Hematopoietic multipotent progenitor cell treated with erythropoietin and hydrocortisone succinate and interleukin-3 and kit ligand, for 8 days (in vitro differentiated cells): ENCODE measurements around the gene PPM1F.
"Not testable (repeated sequence)": the region's sequence is repeated elsewhere in the genome, so short reads cannot be mapped to it uniquely, and the experiment has no call there.

Experiments used
- DNase-seq: peaks from one replicate; pipeline ENCODE4 v3.0.0-alpha.2; 2015

PPM1F gene

DNA sequence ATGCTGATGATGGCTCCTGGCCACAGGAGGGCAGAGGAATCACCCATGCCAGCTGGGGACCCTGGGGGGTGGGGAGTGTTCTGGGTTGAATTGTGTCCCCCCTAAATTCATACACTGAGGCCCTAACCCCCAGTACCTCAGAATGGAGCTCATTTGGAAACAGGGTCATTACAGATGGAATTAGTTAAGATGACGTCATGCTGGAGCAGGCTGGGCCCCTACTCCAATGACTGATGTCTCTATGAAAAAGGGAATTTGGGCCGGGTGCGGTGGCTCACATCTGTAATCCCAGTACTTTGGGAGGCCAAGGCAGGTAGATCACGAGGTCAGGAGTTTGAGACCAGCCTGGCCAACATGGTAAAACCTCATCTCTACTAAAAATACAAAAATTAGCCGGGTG, 12.7 kb downstream of the PPM1F start:
- DNase-seq: not testable (repeated sequence)

DNA sequence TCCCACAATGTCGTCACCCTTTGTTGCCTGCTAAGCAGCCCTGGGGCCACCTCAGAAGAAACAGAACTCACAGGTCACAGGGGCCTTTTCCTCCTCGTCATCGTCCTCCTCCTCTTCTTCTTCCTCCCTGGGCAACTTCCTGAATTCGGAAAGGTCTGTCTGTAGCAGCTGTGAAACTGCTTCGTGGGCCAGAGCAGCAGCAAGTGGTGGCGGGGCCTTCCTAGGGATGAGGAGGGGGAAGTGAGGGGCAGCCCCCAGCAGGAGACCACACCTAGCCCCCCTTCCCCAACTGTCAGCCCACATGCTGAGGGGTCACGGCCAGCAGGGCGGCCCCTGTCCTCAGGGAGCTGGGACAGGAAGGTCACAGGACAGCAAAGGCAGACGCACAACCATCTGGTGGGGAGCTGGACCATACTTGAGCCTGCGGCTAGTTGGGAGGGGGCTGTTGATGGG, 13.2 kb downstream of the PPM1F start:
- no peak for DNase-seq

DNA sequence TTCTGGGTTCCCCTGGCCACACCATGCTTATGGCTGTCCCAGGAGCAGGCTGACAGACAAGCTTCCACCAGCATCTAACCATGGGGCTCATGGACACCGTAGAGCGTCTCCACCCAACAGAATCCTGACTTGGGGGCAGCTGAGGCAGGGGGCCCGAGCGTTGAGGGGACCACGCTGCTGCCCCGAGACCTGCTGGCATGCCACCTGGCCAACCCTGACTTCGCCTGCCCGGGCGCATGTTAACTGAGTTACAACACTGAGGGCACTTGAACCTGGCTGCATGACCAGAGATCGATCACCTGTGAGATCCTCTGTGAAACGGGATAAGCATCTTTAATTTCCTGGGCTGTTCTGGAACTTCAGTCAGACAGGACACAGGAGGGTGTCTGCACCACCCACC, 13.7 kb downstream of the PPM1F start:
- DNase-seq: no peak

GRCh38 chr22:21938071-21938822, 14.4 kb downstream of the PPM1F start:
- DNase-seq: peak; percentile 88

DNA sequence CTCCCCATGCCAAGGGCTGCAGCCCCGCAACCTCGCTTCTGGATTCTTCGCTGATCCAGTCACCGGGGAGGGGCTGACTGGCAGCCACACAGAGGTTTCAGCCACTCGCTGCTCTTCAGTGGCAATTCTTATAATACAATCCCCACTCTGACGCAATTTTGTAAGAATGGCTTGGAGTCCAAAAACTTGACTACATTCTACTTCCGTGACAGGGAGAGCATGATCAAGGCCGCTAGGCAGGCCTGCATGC, 14.9 kb downstream of the PPM1F start:
- no peak for DNase-seq

DNA sequence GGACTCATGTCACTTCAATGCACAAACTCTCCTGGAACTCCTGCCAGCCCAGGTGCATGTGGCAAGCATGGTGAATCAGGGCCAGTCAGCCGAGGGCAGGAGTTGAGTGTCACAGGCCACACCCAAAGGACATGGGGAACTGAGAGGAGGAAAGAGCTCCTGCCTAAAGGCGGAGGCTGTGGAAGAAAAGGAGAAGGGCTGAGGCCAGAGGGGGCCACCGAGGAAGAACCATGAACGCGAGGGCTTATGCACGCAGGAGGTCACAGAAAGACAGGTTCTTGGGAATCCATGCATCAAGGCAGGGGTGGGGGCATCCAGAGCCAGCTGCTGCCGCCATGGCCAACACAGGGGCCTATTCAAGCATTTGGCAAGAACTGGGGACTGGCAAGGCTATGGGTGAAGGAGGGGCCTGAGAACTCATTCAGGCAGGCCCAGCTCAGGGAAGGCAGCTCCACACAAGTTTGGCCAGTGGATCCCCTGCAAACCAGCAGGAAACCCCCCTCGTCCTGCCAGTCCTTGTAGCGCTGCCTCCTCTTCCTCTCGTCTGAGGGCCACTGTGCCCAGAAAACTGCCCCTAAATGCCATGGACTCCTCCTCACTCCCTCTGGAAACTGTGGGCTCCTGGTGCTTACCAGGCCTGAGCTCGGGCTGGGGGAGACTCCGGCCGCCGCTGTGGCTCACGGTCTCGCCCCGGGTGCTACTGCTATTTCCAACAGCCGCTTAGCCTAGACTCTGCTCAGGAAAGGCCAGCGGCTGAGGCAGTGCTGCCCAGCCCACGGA, 15.4 kb downstream of the PPM1F start:
- no peak for DNase-seq

DNA sequence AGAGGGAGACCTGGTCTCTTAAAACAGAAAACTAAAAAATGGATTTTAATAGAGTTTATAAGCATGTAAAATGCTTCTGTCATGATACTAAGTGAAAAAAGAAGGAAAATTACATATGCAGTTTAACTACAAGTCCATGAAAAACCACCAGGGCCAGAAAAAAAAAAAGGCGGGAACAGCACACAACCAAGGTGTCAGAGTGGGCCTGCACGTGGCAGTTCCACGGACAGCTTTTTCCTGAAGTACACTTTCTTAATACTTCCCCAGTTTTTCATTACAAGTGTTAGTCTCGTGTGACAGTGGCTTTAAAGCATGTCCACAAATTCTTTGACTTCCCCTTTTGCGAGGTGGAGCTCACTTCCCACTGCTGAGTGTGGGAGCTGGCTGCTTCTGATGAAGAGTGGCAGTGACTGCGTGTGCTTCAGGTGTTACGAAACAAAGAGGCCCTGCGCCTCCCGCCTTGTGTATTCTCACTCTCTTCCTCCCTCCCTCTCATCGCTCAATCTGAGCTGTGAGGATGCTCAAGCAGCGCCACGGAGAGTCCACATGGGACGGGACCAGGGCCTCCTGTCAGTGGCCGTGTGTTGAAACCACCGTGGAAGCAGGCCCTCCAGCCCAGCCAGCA, 16.4 kb downstream of the PPM1F start:
- DNase-seq: peak; percentile 13

DNA sequence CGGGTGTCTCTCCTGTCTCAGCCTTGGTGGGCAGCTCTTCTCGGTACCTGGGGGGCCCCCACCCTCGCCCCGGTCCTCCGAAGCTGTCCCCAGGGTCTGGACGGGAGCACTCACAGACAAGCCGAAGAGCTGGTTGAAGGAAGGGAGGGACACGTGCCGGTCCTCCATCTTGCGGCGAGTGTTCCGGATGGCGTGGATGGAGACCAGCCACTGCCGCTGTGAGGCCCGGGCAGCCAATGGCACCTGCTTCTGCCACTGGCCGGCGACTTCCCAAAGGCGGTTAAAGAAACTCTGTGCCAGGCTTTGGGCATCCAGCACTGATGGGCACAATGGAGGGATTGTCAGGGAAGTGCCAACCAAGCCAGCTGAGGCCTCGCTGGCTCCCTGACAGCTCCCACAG, 18.7 kb downstream of the PPM1F start:
- no peak for DNase-seq

GRCh38 chr22:21933413-21933812, 19.2 kb downstream of the PPM1F start:
- DNase-seq: no peak

GRCh38 chr22:21932347-21932746, 20.3 kb downstream of the PPM1F start:
- no peak for DNase-seq

GRCh38 chr22:21931056-21931455, 21.6 kb downstream of the PPM1F start:
- DNase-seq: no peak

DNA sequence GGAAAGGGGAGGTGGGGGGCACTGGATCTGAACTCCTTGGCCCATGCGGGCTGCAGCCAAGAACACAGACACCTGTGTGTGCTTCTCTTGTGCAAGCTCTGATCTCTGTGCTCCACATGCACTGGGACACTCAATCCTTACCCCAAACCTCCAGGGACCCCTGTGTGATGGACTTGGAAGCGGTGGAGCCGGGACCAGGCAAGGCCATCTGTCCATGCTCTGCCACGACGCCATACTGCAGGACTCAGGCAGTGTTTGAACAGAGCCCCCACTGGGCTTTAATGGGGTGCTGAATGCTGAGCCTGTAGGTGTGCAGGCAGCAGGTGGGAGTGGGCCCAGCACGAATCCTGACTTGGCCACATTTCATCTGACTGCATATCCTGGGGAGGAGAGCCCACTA, 23.4 kb downstream of the PPM1F start:
- no peak for DNase-seq

DNA sequence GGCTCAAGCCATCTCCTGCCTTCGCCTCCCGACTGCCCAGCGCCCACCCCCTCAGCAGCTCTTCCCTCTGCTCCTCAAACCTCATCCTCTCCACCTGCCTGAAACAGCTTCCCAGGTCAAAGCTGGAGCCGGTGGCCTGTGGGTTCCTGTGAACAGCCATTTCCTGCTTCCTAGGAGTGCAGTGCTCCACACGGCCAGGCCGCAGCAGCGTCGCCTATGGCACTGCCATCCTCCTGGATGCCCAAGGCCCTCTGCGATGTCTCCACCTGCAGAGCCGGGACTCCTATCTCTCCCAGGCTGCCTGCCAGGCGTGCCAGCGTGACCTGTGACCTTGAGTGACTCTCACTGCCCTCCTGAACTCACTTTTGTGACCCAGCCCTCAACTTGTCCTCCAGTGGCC, 24.6 kb downstream of the PPM1F start:
- no peak for DNase-seq

GRCh38 chr22:21927174-21927823, 25.3 kb downstream of the PPM1F start:
- DNase-seq: no peak

DNA sequence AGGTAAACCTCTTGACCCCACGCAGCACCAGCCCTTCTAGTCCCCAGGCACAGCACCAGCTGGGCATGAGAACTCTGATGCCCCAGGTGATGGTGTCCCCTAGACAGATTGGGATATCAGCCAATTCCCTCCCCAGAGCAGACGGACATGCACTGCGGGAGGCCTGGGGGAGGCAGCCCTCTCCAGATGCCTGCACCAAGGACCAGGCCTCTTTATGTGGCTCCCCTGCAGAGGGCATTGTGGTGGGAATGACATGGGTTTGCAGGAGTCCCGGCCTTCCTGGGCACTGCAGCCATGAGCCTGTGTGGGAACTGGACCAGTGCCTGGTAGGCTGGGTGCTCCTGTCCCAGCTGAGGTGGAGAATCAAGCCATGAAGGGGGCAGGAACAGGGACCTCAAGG, 25.9 kb downstream of the PPM1F start:
- DNase-seq: no peak

DNA sequence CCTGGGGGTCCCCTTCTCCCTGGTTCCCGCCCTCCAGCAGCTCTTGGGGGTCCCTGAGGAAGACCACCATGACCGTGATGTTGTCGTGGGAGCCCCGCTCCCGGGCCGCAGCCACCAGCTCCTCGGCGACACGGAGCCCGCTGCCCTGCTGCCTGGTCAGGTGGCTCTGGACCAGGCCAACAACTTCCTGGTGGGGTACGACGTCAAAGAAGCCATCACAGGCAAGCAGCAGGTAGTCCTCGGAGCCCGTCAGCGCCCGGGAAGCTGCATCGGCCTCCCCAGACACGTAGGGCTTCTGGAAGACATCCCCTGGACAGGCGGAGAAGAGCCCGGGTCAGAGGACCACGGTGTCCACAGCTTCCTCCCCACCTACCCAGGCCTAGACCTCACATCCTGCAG, 29.5 kb downstream of the PPM1F start:
- no peak for DNase-seq

GRCh38 chr22:21922370-21923162, 30.1 kb downstream of the PPM1F start:
- no peak for DNase-seq

DNA sequence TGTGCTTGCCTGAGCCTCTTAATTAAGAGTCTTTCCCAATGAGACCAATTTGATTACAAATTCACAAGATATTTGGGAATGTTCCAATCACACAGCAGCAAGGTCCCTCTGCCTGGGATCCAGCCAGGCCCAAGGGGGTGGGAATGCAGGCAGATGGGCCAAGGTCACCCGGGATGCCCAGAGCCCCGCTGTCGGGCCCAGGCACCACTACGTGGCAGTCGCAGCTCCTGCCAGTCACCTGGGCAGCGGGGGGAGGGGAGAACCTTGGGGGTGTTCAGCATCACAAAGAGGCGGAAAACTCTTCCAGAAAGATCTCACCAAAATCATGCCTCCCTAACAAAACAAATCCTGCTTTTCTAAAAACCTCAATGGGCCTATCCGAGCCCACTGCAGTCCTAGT, 30.9 kb downstream of the PPM1F start:
- DNase-seq: no peak

- no peak for DNase-seq
Measured at GRCh38 chr22:21921184-21921721, 31.4 kb downstream of the PPM1F start.

DNA sequence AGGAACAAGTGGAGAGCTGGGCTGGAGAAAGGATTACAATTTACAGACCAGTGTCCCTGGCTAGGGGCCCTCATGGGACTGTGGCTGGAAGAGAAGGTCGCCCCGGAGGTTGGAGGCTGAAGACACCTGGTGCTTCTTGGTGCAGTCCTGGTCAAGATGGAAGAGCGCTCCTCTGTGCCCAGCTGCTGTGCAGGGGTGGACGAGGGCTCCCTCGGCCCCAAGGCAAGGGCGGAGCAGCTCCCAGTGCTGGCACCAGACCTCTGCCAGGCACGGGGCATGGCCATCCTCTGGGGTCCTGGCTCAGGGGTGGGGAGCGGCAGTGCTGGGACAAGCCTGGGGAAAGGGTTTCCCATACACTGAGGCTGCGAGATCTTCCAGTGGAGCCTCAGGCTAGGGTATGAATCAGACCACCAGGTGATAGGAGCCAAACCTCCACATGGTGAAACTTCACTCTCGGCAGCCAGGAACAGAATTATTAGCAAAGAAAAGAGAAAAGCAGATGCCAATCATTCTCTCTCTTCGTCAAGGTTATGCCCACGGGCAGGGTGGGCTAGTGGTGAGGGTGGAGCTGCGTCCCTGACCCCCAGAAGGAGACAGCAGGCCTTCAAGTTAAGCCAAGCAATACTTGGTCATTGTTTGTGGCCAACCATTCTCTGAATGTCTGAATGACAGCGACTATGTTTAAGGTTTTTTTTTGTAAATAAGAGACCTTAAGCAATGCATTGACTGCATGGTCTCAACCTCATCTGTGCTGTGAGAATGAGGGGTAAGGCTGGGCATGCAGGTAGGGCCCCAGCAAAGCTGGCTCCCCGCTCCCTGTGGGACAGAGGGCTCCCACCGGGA, 32.1 kb downstream of the PPM1F start:
- no peak for DNase-seq

- DNase-seq: no peak
Measured at GRCh38 chr22:21919526-21920307, 32.9 kb downstream of the PPM1F start.
